NB4 (cell line): ENCODE measurements around the gene KIAA1328.
"Not testable (repeated sequence)": the region's sequence is repeated elsewhere in the genome, so short reads cannot be mapped to it uniquely, and the experiment has no call there.

Experiments used
- MAX ChIP-seq: IDR thresholded peaks from 2 replicates; pipeline ENCODE4 v1.6.1; 2011; ENCODE audit warnings: low read depth, low read length
- POLR2A ChIP-seq: IDR thresholded peaks from 2 replicates; pipeline ENCODE4 v1.6.1; 2011; ENCODE audit warnings: mild to moderate bottlenecking; ENCODE audit not compliant: insufficient read length; ENCODE audit errors: extremely low read depth
- TF ChIP-seq, protein P1 (sequence below): IDR thresholded peaks from one replicate; pipeline ENCODE4 v1.5.1; 2012; ENCODE audit warnings: low read depth, low read length

DNA sequence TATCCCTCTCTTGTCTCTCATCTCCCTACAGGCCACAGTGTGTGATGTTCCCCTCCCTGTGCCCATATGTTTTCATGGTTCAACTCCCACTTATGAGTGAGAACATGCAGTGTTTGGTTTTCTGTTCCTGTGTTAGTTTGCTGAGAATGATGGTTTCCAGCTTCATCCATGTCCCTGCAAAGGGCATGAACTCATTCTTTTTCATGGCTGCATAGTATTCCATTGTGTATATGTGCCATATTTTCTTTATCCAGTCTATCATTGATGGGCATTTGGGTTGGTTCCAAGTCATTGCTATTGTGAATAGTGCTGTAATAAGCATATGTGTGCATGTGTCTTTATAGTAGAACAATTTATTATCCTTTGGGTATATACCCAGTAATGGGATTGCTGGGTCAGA, 44.9 kb downstream of the KIAA1328 start:
- TF ChIP-seq, protein P1, sequence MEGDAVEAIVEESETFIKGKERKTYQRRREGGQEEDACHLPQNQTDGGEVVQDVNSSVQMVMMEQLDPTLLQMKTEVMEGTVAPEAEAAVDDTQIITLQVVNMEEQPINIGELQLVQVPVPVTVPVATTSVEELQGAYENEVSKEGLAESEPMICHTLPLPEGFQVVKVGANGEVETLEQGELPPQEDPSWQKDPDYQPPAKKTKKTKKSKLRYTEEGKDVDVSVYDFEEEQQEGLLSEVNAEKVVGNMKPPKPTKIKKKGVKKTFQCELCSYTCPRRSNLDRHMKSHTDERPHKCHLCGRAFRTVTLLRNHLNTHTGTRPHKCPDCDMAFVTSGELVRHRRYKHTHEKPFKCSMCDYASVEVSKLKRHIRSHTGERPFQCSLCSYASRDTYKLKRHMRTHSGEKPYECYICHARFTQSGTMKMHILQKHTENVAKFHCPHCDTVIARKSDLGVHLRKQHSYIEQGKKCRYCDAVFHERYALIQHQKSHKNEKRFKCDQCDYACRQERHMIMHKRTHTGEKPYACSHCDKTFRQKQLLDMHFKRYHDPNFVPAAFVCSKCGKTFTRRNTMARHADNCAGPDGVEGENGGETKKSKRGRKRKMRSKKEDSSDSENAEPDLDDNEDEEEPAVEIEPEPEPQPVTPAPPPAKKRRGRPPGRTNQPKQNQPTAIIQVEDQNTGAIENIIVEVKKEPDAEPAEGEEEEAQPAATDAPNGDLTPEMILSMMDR = not testable (repeated sequence)
- TF ChIP-seq POLR2A, MAX: not testable (repeated sequence)
